Esophagus muscularis mucosa (tissue), 4 donors: Measurements from ENCODE around the gene PMVK. TPM values are rescaled to one million over a fixed set of nuclear protein-coding genes. Genes with fewer than 3 reads are reported as not detected.

Experiments used
- DNase-seq: peaks from one replicate; pipeline ENCODE4 v3.0.0-alpha.2; 2017; ENCODE audit errors: extremely low spot score
- H3K27ac ChIP-seq, 4 donors: fragments of 200-600 bp; sonication (generic); replicated peaks in 1 of 4; 1 replicate in 3 of 4; 2 replicates in 1 of 4; pipeline ENCODE4 v1.5.1; 2016 to 2019; ENCODE audit warnings: mild to moderate bottlenecking in 1 of 4
- H3K27me3 ChIP-seq, 4 donors: fragments of 200-600 bp; sonication (generic); one replicate each; pipeline versions ENCODE4 v1.5.1 to v1.6.0; 2016 to 2019
- H3K36me3 ChIP-seq, 4 donors: fragments of 200-600 bp; sonication (generic); one replicate each; pipeline ENCODE4 v1.5.1; 2016 to 2019
- H3K4me1 ChIP-seq, 4 donors: fragments of 200-600 bp; sonication (generic); one replicate each; pipeline ENCODE4 v1.5.1; 2016 to 2019
- H3K4me3 ChIP-seq, 4 donors: fragments of 200-600 bp; sonication (generic); 1 replicate in 2 of 4; 2 replicates in 2 of 4; pipeline ENCODE4 v1.5.1; 2016 to 2019; ENCODE audit warnings: mild to moderate bottlenecking in 4 of 4, moderate library complexity in 1 of 4
- H3K9me3 ChIP-seq, 4 donors: fragments of 200-600 bp; sonication (generic); 1 replicate in 3 of 4; 2 replicates in 1 of 4; pipeline ENCODE4 v1.5.1; 2016 to 2019
- CTCF ChIP-seq, 3 experiments: fragments of 200-600 bp in 2 of 3; fragments of 450-650 bp in 1 of 3; sonication (generic) in 2 of 3; IDR thresholded peaks; one replicate each; pipeline ENCODE4 v1.5.1; 2017 to 2019; ENCODE audit warnings: antibody characterized with exemption in 3 of 3, mild to moderate bottlenecking in 2 of 3, moderate library complexity in 1 of 3
- EP300 ChIP-seq: sonication (generic); formaldehyde crosslinking; IDR thresholded peaks from one replicate; pipeline ENCODE4 v1.6.1; 2017; ENCODE audit warnings: antibody characterized with exemption
- POLR2A ChIP-seq: fragments of 450-650 bp; IDR thresholded peaks from one replicate; pipeline ENCODE4 v1.6.1; 2017; ENCODE audit warnings: antibody characterized with exemption, moderate library complexity, mild to moderate bottlenecking, low read depth
- POLR2AphosphoS5 ChIP-seq, 2 donors: sonication (generic); formaldehyde crosslinking; IDR thresholded peaks; one replicate each; pipeline ENCODE4 v1.6.1; 2017; ENCODE audit warnings: antibody characterized with exemption in 2 of 2
- WGBS: methylation state at CpG from one replicate; pipeline ENCODE4 v1.1.5; 2018; 5-methylcytosine and 5-hydroxymethylcytosine counted together
- intact Hi-C: fragments of 100-400 bp; cut with DNase I; formaldehyde crosslinking; loops from one replicate; pipeline ENCODE4 v1.15.1; 2023
- total RNA-seq, 4 donors: library from RNA; depleted of rRNA; stranded (reverse); fragments of >200 nt; gene quantifications; one replicate each; pipeline versions ENCODE4 v1.1.0 to v1.2.1, GENCODE V29; 2016

The PMVK gene
- total RNA-seq: 10 to 100 TPM; 15.9 to 26.2 (median 20.0) TPM

GRCh38 chr1:154936555-154937084 lies at the start of gene PMVK:
Gene PMVK, minus strand, starts transcription at chr1:154936719. Its CDS starts 34 bp downstream, at chr1:154936685.
- Histone ChIP-seq H3K4me1 (peaks cover 32 to 58% (median 47%) of the 10 kb centered on the region in 4 donors), H3K27ac (peak within 1 kb of the TSS; percentile 94 to 97 (median 96)), H3K36me3 (peaks cover 0 to 7% (median 5%) of the 10 kb centered on the region in 4 donors), H3K4me3 (peak within 1 kb of the TSS; percentile 67 to 72 (median 70)), H3K27me3 (no peaks in the 10 kb centered on the region), H3K9me3 (no peaks in the 10 kb centered on the region)
- TF ChIP-seq EP300: peak; percentile 57
- TF ChIP-seq POLR2AphosphoS5 (IDR thresholded peaks at IDR 0.05): peak; percentile 86
- no peak for TF ChIP-seq POLR2A
- TF ChIP-seq CTCF (IDR thresholded peaks at IDR 0.05): peak in 2 of 3 experiments; percentile 23 to 47
- intact Hi-C loops: loop anchor here (5.0 kb wide), 1 partner anchor 81 kb away; no protein-coding TSS in a partner anchor
- WGBS: 0% methylated on average over 5 of the region's 45 CpGs
- DNase-seq: peak; percentile 99

GRCh38 chr1:154983776-154984466 lies 47.4 kb upstream of the PMVK start:
- DNase-seq: no peak
- Histone ChIP-seq H3K27me3 (no peaks in the 10 kb centered on the region), H3K27ac (peak overlapping the region; percentile 76 to 85 (median 83)), H3K9me3 (no peaks in the 10 kb centered on the region), H3K36me3 (peaks cover 0 to 27% (median 23%) of the 10 kb centered on the region in 4 donors), H3K4me3 (peak overlapping the region; percentile 71 to 85 (median 74)), H3K4me1 (peaks cover 18 to 37% (median 25%) of the 10 kb centered on the region in 4 donors)
- WGBS: 19% methylated on average over 13 of the region's 17 CpGs
- TF ChIP-seq EP300 (no peak), POLR2AphosphoS5 (IDR thresholded peaks at IDR 0.05) (no peak), POLR2A (no peak), CTCF (IDR thresholded peaks at IDR 0.05) (no peak)
- intact Hi-C loops: no loop called here

- TF ChIP-seq POLR2AphosphoS5 (IDR thresholded peaks at IDR 0.05): peak; percentile 82 to 86
- no peak for TF ChIP-seq EP300
- no peak for TF ChIP-seq POLR2A
- TF ChIP-seq CTCF (IDR thresholded peaks at IDR 0.05): peak in 1 of 3 experiments; percentile 37
- H3K27me3 ChIP-seq: no peaks in the 10 kb centered on the region
- DNase-seq: peak; percentile 99
- H3K36me3 ChIP-seq: peaks cover 0 to 24% (median 17%) of the 10 kb centered on the region in 4 donors
- intact Hi-C loops: no loop called here
- H3K9me3 ChIP-seq: no peaks in the 10 kb centered on the region
- 1% methylated on average over 23 of the region's 26 CpGs for WGBS
- peaks cover 18 to 31% (median 24%) of the 10 kb centered on the region in 4 donors for H3K4me1 ChIP-seq
- H3K27ac ChIP-seq: peak within 1 kb of the TSS; percentile 76 to 85 (median 83)
- peak within 1 kb of the TSS; percentile 71 to 85 (median 74) for H3K4me3 ChIP-seq
Observed at GRCh38 chr1:154982897-154983648, 46.6 kb upstream of the PMVK start, which contains the start of gene FLAD1. Gene FLAD1, plus strand, starts transcription at chr1:154983344. Its CDS starts 351 bp downstream, at chr1:154983695.

GRCh38 chr1:154982341-154982740 lies 45.8 kb upstream of the PMVK start:
- Histone ChIP-seq H3K4me1 (peaks cover 18 to 31% (median 22%) of the 10 kb centered on the region in 4 donors), H3K36me3 (peaks cover 0 to 17% (median 10%) of the 10 kb centered on the region in 4 donors), H3K27me3 (no peaks in the 10 kb centered on the region), H3K27ac (peak overlapping the region in 2 of 4 donors; percentile 9 to 76), H3K9me3 (no peaks in the 10 kb centered on the region), H3K4me3 (peak overlapping the region; percentile 71 to 85 (median 74))
- no peak for DNase-seq
- 65% methylated on average over 6 of the region's 6 CpGs for WGBS
- intact Hi-C loops: no loop called here
- TF ChIP-seq EP300 (no peak), CTCF (IDR thresholded peaks at IDR 0.05) (no peak), POLR2A (no peak), POLR2AphosphoS5 (IDR thresholded peaks at IDR 0.05) (no peak)
